ENCODE results near the gene FOXC2. TPM values are rescaled to one million over a fixed set of nuclear protein-coding genes. Genes with fewer than 3 reads are reported as not detected.
"Not testable (repeated sequence)": the region's sequence is repeated elsewhere in the genome, so short reads cannot be mapped to it uniquely, and the experiment has no call there.

Gene FOXC2
- total RNA-seq, 1 donor from 2014 or later, result 0.45 TPM

GRCh38 chr16:86585821-86586611, 19.4 kb downstream of the FOXC2 start:
- peak; percentile 51 for DNase-seq (ENCODE audit: low read depth)

- no peak for DNase-seq (ENCODE audit: low read depth)
Measured at GRCh38 chr16:86587487-86587886, 20.9 kb downstream of the FOXC2 start.

DNA sequence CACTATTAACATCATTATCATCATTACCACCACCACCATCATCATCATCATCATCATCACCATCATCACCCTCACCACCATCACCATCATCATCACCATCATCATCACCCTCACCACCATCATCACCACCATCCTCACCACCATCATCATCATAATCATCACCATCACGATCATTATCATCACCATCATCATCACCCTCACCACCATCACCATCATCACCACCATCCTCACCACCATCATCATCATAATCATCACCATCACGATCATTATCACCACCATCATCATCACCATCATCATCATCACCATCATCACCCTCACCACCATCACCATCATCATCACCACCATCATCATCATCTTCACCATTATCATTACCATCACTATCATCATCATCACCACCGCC, 21.3 kb downstream of the FOXC2 start:
- not testable (repeated sequence) for DNase-seq (ENCODE audit: low read depth)

DNA sequence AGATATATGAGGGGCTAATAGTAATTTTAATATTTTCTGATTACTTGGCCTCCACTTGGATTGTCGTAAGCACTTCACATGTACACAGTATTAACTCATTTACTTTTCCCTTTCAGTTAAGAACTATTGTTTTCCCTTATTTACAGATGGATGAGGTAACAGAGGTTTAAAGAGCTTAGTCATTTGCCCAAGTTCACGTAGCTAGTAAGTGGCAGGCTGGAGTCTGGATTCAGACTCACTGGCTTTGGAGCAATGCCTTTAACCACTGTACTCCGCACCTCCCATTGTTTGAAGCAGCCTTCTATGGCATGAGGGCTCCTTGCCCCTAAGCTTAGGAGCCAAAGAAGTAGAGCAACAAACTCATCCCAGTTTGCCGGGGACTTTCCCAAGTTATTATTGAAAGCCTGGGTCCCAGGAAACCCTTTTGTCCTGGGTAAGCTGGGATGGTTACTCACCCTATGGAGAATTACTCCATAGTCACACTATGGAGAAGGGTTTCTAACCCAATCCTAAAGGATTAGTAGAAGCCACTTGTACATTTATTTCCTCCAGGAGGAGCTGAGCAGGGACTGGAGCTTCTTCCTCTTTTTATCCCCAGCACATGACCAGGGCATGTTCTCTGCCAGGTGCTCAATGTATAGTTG, 24.0 kb downstream of the FOXC2 start:
- peak; percentile 62 for DNase-seq (ENCODE audit: low read depth)

GRCh38 chr16:86591270-86591669, 24.6 kb downstream of the FOXC2 start:
- no peak for DNase-seq (ENCODE audit: low read depth)

DNA sequence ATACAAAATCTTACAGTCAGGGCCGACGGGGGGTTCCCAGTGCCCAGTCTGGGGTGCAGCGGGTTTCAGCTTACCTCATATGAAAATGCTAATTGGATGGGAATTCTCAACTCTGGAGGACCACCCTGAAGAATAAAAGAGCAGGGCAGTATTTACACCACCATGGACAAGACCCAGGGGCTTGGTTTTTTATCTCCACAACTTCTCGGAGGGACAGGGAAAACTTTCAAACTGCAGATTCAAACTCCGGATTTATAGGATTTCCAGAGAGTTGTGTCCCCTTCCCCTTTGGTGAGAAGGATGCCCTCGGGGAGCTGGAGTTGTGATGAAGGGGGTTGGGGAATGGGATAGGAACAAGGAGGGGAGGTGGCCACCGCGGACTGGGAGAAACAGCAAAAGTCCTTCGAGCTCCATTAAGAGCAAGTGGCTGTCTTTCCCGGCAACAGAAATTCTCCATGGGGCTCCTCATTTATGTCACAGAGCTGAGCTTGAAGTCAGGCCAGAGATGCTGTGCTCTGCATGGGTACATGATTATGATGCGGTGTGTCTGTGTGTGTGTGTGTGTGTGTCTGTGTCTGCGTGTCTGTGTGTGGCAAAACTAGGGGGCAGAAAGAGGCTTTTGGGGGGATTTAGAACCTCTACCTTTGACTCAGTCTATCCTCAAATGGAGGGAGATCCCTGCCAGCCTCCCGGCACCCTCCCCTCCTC, 27.4 kb downstream of the FOXC2 start:
- no peak for DNase-seq (ENCODE audit: low read depth)

DNA sequence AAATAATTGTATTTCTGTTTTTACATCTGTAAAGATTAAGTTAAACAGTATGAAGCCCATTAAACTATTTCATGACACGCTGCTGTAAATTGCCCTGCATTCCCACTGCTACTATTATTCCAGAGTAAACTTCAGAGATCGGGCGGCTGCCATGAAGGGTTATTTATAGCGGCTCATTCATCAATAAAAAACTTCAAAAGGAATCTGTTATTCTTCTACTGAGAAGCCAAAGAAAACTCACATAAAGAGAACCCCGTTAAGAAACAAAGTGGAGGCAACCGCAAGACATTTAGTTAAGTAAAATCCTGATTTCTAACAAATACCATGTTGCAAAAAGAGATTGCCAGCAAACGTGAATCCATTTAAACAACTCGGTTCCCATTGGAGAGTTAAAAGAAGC, 28.1 kb downstream of the FOXC2 start:
- DNase-seq (ENCODE audit: low read depth), result no peak

DNA sequence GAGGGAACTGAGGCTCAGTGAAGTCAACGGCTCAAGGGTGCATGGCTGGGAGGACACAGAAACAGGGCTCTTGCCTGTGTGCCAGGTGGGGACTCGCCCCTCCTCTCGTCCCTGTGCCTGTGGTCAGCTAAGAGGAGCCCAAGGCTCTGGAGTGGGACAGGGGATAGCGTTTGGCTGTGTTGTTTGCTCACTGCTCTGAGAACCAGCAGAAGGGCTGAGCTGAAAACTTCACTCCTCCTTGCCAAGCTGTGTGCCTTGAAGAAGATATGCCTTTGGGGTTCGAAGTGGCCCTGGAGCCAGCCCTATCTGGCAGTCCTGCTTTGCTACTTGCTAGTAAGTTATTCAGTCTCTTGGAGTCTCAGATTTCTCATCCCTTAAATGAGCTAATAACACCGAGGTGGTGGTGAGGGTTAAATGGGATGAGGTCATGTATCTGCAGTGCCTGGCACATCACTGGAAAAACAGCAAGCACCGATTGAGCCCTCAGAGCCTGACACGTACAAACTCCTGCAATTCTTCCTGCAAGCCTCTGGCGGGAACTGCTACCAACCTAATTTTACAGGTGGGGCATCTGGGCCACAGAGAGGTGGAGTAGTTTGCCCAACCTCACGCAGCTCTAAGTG, 29.5 kb downstream of the FOXC2 start:
- DNase-seq (ENCODE audit: low read depth), result no peak

DNA sequence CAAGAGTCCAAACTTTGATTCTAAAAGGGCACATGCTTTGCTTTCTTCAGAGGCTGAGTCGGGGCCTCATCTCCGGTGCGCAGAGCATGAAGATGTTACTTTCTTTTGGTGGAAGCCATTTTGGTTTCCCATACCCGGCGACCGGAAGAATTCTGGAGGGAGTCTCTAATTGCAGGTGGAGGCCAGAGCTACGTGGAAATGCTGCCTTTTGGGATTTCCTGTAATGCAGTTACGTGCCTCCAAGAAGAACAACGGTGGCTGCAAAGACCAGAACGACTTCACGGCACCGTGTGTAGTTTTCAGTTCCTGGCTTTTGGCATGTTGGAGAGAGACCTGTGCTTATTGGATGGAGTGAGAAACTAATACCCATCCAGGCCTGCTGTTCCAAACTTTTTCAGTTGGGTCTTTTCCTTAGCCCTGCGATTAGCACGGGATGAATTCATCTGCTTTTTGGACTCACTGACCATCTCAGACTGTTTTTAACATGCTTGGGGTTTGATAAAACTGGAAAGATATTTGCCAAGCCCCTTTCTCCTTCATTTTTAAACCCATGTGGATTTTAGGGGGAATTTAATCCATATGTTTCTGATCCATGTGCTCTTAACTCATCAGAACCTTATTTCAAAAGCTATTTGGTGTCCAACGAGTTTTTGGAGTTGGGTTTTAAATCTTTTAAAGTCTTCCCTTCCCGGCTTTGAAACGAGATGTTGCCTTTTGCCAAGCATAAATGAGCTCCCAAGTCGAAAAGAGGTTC, 30.7 kb downstream of the FOXC2 start:
- DNase-seq (ENCODE audit: low read depth), result no peak

GRCh38 chr16:86597880-86598606, 31.4 kb downstream of the FOXC2 start:
- DNase-seq (ENCODE audit: low read depth), result no peak

DNA sequence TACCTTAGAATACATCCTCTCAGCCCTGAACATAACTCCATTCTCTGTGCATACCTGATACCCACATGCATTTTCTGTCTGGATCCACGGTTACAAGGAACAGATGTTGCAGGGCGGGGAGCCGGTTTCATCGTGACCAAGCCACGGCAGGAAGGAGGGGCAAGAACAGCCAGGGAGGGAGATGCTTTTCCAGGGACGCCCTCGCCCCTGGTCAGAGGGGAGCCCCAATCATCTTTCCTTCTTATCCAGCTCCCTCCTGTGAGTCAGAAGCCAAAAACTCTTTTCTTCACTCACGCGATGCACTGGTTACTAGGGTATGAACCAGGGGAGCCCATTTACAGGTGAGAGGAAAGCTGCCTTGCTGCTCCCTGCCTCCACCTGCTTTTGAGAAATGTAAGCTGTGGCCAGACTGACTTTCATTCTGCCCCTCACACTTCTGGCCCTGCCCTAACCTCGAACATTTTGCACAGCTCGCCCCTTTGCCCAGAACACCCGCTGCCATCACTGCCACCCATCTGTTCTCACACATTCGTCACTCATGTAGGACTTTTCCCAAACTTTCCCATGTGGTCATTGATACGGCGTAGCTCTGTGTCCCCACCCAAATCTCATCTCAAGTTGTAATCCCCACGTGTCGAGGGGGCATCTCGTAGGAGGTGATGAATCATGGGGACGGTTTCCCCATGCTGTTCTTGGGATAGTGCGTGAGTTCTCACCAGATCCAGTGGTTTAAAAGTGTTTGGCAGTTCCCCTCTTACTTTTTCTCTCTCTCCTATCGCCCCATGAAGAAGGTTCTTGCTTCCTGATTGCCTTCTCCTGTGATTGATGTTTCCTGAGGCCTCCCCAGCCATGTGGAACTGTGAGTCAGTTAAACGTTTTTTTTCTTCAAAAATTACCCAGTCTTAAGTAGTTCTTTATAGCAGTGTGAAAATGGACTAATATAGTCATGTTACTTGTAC, 32.3 kb downstream of the FOXC2 start:
- DNase-seq (ENCODE audit: low read depth), result no peak

- DNase-seq (ENCODE audit: low read depth), result no peak
Measured at GRCh38 chr16:86601356-86601755, 34.7 kb downstream of the FOXC2 start.

GRCh38 chr16:86602521-86602920, 35.9 kb downstream of the FOXC2 start:
- DNase-seq (ENCODE audit: low read depth), result no peak

DNA sequence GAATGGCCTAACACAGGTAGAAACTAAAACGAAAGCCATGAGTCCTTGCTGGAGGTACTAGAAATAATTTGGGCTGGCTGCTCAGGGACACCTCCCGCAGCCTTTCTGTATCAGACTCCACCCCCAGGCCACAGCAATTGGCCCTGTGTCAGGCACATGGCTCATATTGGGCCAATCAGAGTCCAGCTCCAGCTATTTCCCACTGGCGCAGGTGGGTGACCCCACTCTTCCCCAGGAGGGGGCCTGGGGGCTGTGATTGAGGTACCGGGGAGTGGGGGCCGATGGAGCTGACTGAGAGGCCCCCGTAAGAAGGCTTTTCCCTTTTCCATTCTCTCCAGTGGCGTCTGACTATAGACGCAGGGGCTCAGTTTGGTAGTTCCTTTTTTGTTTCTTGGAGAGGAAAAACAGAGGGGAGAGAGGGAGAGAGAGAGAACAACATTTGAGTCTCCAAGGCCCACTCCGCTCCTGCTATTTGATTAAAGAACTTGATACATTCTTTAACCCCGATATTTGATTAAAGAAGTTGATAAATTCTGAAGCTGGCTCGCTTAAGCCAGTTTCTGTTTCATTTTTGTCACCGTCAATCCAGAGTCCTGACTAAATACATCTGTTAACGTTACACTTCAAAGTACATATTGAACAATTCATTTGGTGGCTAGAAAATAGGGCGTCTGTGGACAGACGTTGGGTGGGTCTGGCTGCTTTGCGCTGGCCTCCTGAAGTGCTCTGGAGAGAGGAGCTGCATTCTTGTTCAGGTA, 38.0 kb downstream of the FOXC2 start:
- no peak for DNase-seq (ENCODE audit: low read depth)

DNA sequence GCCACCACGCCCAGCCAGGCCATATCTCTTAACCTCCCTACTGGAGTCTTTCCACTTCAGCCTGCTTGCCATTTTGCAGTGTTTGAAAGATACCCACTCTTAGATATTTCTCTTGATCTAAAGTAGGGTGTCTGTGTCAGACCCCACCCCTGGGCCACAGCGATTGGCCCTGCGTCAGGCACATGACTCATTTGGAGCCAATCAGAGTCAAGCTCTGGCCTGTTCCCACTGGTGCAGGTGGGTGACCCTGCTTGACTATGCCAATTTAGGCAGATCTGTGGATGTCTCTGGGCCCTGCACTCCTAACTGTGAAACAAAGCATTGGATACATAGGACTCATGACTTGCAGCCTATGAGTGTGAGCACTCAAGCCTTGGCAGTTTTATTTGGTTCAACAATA, 39.3 kb downstream of the FOXC2 start:
- DNase-seq (ENCODE audit: low read depth), result no peak

- DNase-seq (ENCODE audit: low read depth), result peak; percentile 79
Measured at GRCh38 chr16:86608301-86608747, 41.7 kb downstream of the FOXC2 start.

DNA sequence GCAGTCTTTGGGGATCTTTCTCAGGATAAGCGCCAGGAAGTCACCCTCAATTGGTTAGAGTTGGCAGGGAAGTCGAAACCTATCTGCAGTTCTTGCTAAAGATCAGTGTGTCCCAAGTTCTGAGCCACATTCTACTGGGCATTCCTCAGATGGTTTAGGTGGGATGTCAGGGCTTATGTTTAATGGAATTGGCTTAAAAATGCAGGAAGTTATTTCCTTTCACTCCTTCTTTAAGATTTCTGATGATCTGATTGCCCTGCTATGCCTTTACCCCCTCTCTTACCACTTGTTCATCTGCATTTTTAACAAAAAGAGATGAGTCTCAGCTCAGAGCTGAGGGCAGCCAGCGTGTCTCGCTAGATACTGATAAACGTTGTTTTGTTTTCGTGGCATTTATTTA, 42.5 kb downstream of the FOXC2 start:
- peak; percentile 51 for DNase-seq (ENCODE audit: low read depth)

DNA sequence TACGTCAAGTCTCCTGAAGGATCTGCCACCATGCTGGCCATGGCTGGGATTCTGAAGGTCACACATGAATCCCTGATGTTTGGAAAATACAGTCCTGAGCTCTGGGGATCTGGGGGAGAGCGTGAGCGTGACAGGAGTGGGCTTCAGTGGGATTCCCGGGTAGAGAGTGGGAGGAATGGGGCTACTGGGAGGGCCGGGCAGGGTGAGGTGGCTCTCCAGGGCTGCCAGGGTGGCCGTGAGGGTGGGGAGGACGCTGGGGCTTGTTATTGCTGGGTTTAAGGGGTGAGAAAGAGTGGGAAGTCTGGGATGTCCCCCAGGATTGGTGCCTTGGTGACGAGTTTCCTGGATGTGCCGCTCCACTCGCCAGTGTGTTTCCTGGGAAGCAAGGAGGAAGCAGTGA, 43.0 kb downstream of the FOXC2 start:
- no peak for DNase-seq (ENCODE audit: low read depth)
